NCI-H1105 (cell line): ENCODE measurements around the gene ZNF575.
"Not testable (repeated sequence)": the region's sequence is repeated elsewhere in the genome, so short reads cannot be mapped to it uniquely, and the experiment has no call there.

Source experiments
- DNase-seq: peaks from one replicate; lab custom pipeline; 2025; lab: John Stamatoyannopoulos, UW

ZNF575 gene

GRCh38 chr19:43511324-43511723, 21.7 kb upstream of the ZNF575 start:
- DNase-seq = no peak

- DNase-seq = not testable (repeated sequence)
These were observed 20.6 kb upstream of the ZNF575 start for GRCh38 chr19:43512399-43512798.

GRCh38 chr19:43518051-43518450, 14.9 kb upstream of the ZNF575 start:
- no peak for DNase-seq

- peak; percentile 69 for DNase-seq
These were observed 13.4 kb upstream of the ZNF575 start for GRCh38 chr19:43519436-43520088.

- no peak for DNase-seq
These were observed 10.1 kb upstream of the ZNF575 start for GRCh38 chr19:43522929-43523328.

- DNase-seq = not testable (repeated sequence)
These were observed 9.3 kb upstream of the ZNF575 start for GRCh38 chr19:43523696-43524095.

- DNase-seq = no peak
These were observed 7.8 kb upstream of the ZNF575 start for GRCh38 chr19:43524922-43525835.

GRCh38 chr19:43525836-43526771, 6.9 kb upstream of the ZNF575 start:
- no peak for DNase-seq

- peak; percentile 51 for DNase-seq
These were observed 5.8 kb upstream of the ZNF575 start, which contains the start of gene ETHE1 for GRCh38 chr19:43526884-43527859. TSS of gene ETHE1 (minus strand) at chr19:43527201. CDS start at chr19:43527177, 24 bp downstream.

- peak; percentile 42 for DNase-seq
These were observed 4.9 kb upstream of the ZNF575 start for GRCh38 chr19:43527860-43528622.

GRCh38 chr19:43532571-43532961, 422 bp upstream of the ZNF575 start:
- DNase-seq = peak; percentile 62

GRCh38 chr19:43533546-43534304, 737 bp downstream of the ZNF575 start:
- DNase-seq = peak; percentile 99

- DNase-seq = no peak
These were observed 1.4 kb downstream of the ZNF575 start for GRCh38 chr19:43534305-43534815.

- peak; percentile 3 for DNase-seq
These were observed 2.1 kb downstream of the ZNF575 start for GRCh38 chr19:43534816-43535761.

- no peak for DNase-seq
These were observed 5.9 kb downstream of the ZNF575 start for GRCh38 chr19:43538922-43539321.

- no peak for DNase-seq
These were observed 7.4 kb downstream of the ZNF575 start for GRCh38 chr19:43540381-43540780.

GRCh38 chr19:43541920-43542650, 9.1 kb downstream of the ZNF575 start:
- DNase-seq = no peak
